Transverse colon (tissue), 4 donors: ENCODE results near the gene RTN4RL1. TPM values are rescaled to one million over a fixed set of nuclear protein-coding genes. Genes with fewer than 3 reads are reported as not detected.
A peak's percentile ranks its signal among the peaks of the same experiment; 100 is the strongest.

Experiments
- DNase-seq: peaks from one replicate; pipeline ENCODE4 v3.0.0-alpha.2; 2019
- H3K27ac ChIP-seq, 4 donors: fragments of 200-600 bp; sonication (generic); 2 replicates each; pipeline ENCODE4 v1.5.1; 2016 to 2018; ENCODE audit warnings: inconsistent platforms in 4 of 4
- H3K27me3 ChIP-seq: fragments of 200-600 bp; sonication (generic); 2 replicates; pipeline ENCODE4 v1.5.1; 2017; ENCODE audit warnings: inconsistent platforms
- H3K36me3 ChIP-seq, 4 donors: fragments of 200-600 bp; sonication (generic); 2 replicates each; pipeline ENCODE4 v1.5.1; 2017 to 2019; ENCODE audit warnings: inconsistent platforms in 4 of 4
- H3K4me1 ChIP-seq, 4 donors: fragments of 200-600 bp; sonication (generic); 2 replicates each; pipeline ENCODE4 v1.5.1; 2017 to 2020; ENCODE audit warnings: inconsistent platforms in 4 of 4
- H3K4me3 ChIP-seq, 4 donors: fragments of 200-600 bp; sonication (generic); 1 replicate in 1 of 4; 2 replicates in 3 of 4; pipeline versions ENCODE4 v1.5.1 to v1.6.1; 2017 to 2019; ENCODE audit warnings: inconsistent platforms in 4 of 4
- H3K9me3 ChIP-seq, 2 donors: fragments of 200-600 bp; sonication (generic); 2 replicates each; pipeline ENCODE4 v1.5.1; 2017 to 2019; ENCODE audit warnings: inconsistent platforms in 2 of 2
- CTCF ChIP-seq, 5 experiments: fragments of 200-600 bp in 3 of 5; fragments of 450-650 bp in 2 of 5; sonication (generic) in 3 of 5; IDR thresholded peaks; 1 replicate in 2 of 5; 2 replicates in 3 of 5; pipeline ENCODE4 v1.5.1; 2016 to 2017; ENCODE audit warnings: antibody characterized with exemption in 5 of 5, inconsistent platforms in 3 of 5, mild to moderate bottlenecking in 2 of 5, moderate library complexity in 1 of 5
- EP300 ChIP-seq: sonication (generic); formaldehyde crosslinking; IDR thresholded peaks from one replicate; pipeline ENCODE4 v1.6.1; 2017; ENCODE audit warnings: antibody characterized with exemption, low read depth
- POLR2A ChIP-seq: fragments of 450-650 bp; IDR thresholded peaks from one replicate; pipeline ENCODE4 v1.6.1; 2016; ENCODE audit warnings: antibody characterized with exemption, mild to moderate bottlenecking, moderate library complexity
- POLR2AphosphoS5 ChIP-seq, 3 donors: sonication (generic); formaldehyde crosslinking; IDR thresholded peaks; one replicate each; pipeline ENCODE4 v1.6.1; 2016; ENCODE audit warnings: antibody characterized with exemption in 3 of 3
- WGBS, 2 donors: methylation state at CpG; one replicate each; pipeline ENCODE4 v1.1.5; 2018; ENCODE audit warnings: low coverage in 1 of 2; 5-methylcytosine and 5-hydroxymethylcytosine counted together
- in situ Hi-C, 4 donors: fragments of 200-750 bp; cut with MboI; loops; one replicate each; pipeline versions ENCODE4 v1.15.0 to v1.15.1; 2017; ENCODE audit warnings: low sequenced_read_pairs in 3 of 4, low pct_ligation_motif_present in 1 of 4, low pct_unique_long_range_greater_than_20kb in 1 of 4
- intact Hi-C: fragments of 100-400 bp; cut with DNase I; formaldehyde crosslinking; loops from one replicate; pipeline ENCODE4 v1.15.1; 2023; ENCODE audit warnings: low total_unique reads
- total RNA-seq, 4 donors: library from RNA; depleted of rRNA; stranded (reverse); fragments of >200 nt; gene quantifications; one replicate each; pipeline ENCODE4 v1.1.0, GENCODE V29; 2016

The RTN4RL1 gene
- total RNA-seq, 4 donors from 2014 or later = 0.27 to 0.60 (median 0.48) TPM; not detected in 1

DNA sequence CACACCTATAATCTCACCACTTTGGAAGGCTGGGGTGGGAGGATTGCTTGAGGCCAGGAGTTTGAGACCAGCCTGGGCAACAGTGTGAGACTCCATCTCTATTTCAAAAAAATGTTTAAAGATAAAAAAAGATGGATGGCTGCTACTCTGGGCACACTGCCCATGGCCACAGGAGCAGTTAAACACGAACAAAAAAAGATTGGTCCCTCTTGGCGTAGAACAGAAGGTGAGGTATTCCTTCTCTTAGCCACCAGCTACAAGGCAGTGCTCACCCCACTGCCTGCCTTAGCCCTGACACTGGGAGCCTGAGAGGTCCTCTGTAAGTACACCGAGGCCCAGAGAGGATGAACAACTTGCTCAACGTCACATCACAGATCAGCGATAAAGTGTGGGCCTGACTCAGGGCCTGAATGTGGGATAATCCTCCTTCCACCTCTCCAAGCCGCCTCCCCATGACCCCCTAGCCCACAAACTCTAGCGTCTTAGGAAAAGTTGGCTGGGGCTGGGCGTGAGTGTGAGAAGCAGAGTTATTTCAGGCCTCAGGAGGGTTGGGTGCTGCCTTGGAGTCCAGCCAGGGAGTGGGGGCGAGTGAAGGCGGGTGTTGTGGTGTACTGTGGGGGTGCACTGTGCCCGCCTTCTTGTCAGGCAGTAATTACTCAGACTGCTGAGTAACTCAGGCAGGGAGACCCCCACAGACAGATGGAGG lies 2.5 kb upstream of the RTN4RL1 start:
- intact Hi-C loops = loop anchor here (2.0 kb wide), 1 partner anchor 119 kb away; no protein-coding TSS in a partner anchor

GRCh38 chr17:2025622-2026309 lies 632 bp upstream of the RTN4RL1 start:
- Histone ChIP-seq H3K9me3 (no peaks in the 10 kb centered on the region), H3K27ac (peak overlapping the region in 1 of 4 donors; percentile 15), H3K36me3 (no peaks in the 10 kb centered on the region), H3K27me3 (peaks cover 78% of the 10 kb centered on the region), H3K4me3 (peak overlapping the region; percentile 20 to 60 (median 39)), H3K4me1 (peaks cover 20 to 35% (median 31%) of the 10 kb centered on the region in 4 donors)
- TF ChIP-seq EP300 = no peak
- TF ChIP-seq CTCF (IDR thresholded peaks at IDR 0.05) = peak; percentile 62 to 78 (median 69)
- DNase-seq = peak; percentile 81
- in situ Hi-C loops (loop anchor here in 3 of 4 donors (10.0 to 25.0 kb wide), 4 partner anchors 121 to 363 kb away; partner anchors contain the start of genes PRPF8 (in 1 of the 3), TLCD2 (in 1 of the 3) and WDR81 (in 1 of the 3)), intact Hi-C loops (loop anchor here (2.0 kb wide), 1 partner anchor 117 kb away; no protein-coding TSS in a partner anchor)
- 0 to 2% methylated on average over 4 to 49 of the region's 55 CpGs for WGBS, 2 donors

More for the DNA sequence above, 2.5 kb upstream of the RTN4RL1 start:
- WGBS, 2 donors = 66% methylated on average over 11 of the region's 11 CpGs; no CpG with 5 or more reads in 1 of the 2 donors
- no peak for DNase-seq
- Histone ChIP-seq H3K27ac (no peak overlapping the region), H3K36me3 (no peaks in the 10 kb centered on the region), H3K9me3 (no peaks in the 10 kb centered on the region), H3K4me1 (peaks cover 25 to 48% (median 40%) of the 10 kb centered on the region in 4 donors), H3K4me3 (no peak overlapping the region), H3K27me3 (peaks cover 67% of the 10 kb centered on the region)
- in situ Hi-C loops = loop anchor here in 3 of 4 donors (10.0 to 25.0 kb wide), 4 partner anchors 123 to 365 kb away; partner anchors contain the start of genes PRPF8 (in 1 of the 3), TLCD2 (in 1 of the 3) and WDR81 (in 1 of the 3)
- TF ChIP-seq POLR2AphosphoS5 (IDR thresholded peaks at IDR 0.05) (no peak), EP300 (no peak), POLR2A (no peak), CTCF (IDR thresholded peaks at IDR 0.05) (no peak)

DNA sequence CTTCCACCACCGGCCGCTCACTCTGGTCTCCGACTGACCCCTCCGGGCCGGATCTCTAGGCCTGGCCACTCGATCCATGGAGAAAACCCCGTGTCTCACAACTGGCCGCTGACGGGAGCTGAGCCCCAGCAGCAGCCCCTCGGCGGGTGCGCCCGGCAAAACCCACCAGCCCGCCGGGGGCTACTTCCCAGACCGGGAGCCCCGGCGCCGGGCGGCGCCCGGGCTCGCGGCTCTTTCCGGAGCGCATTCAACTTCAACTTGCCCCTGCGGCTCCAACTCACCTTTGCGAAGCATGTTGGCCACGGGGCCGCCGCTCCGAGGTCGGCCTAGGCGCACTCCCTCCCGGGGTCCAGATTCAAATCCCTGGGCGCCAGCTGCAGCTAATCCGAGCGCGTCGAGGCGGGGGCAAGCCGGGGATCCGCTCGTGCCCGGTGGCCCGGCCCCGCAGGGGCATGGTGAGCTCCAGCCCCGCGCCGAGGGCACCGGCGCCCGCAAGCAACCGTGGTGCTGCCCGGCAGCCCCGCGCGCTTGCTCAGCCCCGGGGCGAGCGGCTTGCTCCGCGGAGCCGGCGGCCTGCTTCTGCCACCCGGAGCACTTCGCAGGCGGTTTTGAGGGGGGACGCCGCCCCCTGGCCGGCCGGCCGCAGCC lies 438 bp downstream of the RTN4RL1 start:
- WGBS, 2 donors = 1% methylated on average over 46 of the region's 73 CpGs; no CpG with 5 or more reads in 1 of the 2 donors
- intact Hi-C loops = no loop called here
- in situ Hi-C loops = loop anchor here in 3 of 4 donors (10.0 to 25.0 kb wide), 4 partner anchors 120 to 362 kb away; partner anchors contain the start of genes PRPF8 (in 1 of the 3), TLCD2 (in 1 of the 3) and WDR81 (in 1 of the 3)

More for the DNA sequence above, 438 bp downstream of the RTN4RL1 start:
- Histone ChIP-seq H3K4me3 (peak overlapping the region; percentile 25 to 60 (median 39)), H3K36me3 (no peaks in the 10 kb centered on the region), H3K27ac (peak overlapping the region in 1 of 4 donors; percentile 16), H3K27me3 (peaks cover 89% of the 10 kb centered on the region), H3K4me1 (peaks cover 18 to 31% (median 28%) of the 10 kb centered on the region in 4 donors), H3K9me3 (no peaks in the 10 kb centered on the region)
- DNase-seq = no peak
- TF ChIP-seq POLR2A (no peak), EP300 (no peak), POLR2AphosphoS5 (IDR thresholded peaks at IDR 0.05) (no peak), CTCF (IDR thresholded peaks at IDR 0.05) (no peak)
